ENCODE data around the gene SNX15.

GRCh38 chr11:64987998-64988854, 39.0 kb upstream of the SNX15 start:
- no peak for TF ChIP-seq CTCF (IDR thresholded peaks at IDR 0.05 in 4 of 5, conservative IDR thresholded peaks at IDR 0.05 in 1 of 5)
- no peak for TF ChIP-seq POLR2A (IDR thresholded peaks at IDR 0.05)

All from gastrocnemius medialis (tissue), 4 donors.